CD4-positive, alpha-beta T cell treated with Interleukin-15 for 4 hours (primary cell): ENCODE results near the gene WWOX.

Experiments
- DNase-seq: peaks from one replicate; pipeline ENCODE4 v3.0.0-alpha.2; 2020; ENCODE audit warnings: low spot score

The WWOX gene

DNA sequence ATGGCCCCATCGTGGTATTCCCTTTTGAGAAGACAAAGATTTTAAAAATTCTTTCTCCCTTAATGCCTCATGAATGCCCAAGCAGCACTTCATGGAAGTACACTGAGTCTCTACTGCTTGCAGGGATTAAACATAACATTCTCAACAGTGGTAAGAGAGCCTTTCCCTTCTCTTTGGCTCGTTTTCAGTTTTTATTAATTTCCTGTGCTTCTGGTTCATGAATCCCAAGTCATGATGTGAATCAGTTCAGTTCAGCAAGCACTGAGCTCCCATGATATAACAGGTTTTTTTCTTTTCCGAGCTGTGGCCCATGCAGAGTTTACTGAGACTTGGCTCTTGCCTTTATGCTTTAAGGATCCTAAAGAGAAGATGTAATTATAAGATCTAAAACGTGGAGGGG is 175.3 kb downstream of the WWOX start:
- no peak for DNase-seq

DNA sequence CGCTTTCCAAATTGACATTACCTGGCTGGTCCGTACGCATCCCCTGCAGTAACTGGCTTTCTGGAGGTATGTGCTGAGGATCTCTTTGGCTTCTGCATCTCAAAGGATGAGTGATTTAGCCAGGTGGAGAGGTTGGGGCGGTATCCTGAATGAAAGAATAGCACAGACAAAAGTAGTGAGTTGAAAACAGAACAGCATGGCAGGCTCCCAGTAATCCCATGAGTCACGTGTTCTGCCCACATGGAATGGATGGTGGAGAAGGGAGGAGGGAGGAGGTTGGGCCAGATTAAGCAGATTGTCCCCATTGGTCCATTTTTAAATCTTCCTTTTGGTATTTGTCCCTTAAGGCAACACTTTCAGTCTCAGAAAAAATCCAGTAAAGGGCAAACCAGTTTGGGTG is 176.0 kb downstream of the WWOX start:
- no peak for DNase-seq

DNA sequence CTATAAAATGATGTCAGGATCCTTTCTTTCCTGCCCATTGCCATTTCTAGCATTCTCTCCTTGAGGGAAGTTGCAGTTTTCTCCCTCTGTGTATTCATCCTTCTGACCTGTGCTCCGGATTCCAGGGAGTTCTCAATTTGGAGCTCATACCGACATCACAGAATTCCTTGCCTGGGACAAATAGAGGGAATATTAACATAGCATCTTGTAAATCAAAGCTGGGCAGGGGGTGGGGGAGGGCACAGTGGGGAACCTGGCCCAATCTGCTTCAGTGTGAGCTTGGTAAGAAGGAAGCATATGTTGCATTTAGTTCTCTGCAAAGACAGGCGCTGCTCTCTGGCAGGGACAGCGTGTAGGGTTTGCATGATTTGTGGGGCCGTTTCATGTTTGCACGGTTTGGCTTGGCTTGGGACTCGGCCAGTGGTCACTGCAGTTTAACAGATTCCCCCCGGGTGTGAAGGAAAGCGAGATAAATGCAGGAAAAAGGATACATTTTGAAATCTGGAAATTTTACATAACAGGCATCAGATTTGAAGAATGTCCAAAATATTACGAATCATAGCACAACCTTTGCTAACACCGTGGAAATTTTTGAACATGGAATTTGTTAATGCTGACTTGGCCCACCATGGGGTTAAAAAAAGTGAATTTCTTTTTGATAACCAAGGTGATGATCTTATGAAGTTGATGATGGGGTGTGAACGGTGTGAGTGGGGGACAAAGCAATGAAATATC is 178.0 kb downstream of the WWOX start:
- no peak for DNase-seq

DNA sequence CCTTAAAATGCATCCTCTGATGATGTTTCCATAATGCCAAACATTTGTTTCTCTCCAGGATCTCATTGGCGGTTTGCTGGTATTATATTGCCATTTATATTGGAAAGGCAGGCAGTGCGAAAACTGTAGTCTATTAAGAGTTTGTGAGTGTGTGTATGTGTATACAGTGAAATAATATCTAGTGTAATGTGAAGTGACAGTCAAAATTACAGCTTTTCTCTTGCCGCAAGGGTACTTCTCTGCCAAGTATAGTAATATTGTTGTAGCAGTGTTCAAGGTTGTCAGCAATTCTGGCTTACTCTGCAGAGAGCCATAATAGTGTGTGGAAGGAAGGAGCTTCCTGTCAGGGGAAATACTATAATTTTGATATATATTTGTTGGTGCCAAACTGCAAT is 178.6 kb downstream of the WWOX start:
- no peak for DNase-seq

DNA sequence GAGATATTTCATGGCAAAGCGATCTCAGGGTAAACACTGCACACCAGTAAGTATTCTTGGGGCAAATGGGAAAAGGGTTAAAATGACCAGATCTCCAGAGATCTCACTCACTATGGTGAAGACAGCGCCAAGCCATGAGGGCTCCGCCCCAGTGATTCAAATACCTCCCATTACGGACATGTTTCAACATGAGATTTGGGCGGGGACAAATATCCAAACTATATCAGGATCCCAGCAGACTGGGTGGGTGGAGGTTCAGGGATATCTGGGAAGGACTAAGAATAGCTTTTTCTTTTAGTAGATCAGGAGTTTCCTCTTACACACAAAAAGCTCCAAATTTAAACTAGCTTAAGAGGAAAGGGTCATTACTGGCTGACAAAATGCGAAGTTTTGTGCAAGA is 181.7 kb downstream of the WWOX start:
- no peak for DNase-seq

DNA sequence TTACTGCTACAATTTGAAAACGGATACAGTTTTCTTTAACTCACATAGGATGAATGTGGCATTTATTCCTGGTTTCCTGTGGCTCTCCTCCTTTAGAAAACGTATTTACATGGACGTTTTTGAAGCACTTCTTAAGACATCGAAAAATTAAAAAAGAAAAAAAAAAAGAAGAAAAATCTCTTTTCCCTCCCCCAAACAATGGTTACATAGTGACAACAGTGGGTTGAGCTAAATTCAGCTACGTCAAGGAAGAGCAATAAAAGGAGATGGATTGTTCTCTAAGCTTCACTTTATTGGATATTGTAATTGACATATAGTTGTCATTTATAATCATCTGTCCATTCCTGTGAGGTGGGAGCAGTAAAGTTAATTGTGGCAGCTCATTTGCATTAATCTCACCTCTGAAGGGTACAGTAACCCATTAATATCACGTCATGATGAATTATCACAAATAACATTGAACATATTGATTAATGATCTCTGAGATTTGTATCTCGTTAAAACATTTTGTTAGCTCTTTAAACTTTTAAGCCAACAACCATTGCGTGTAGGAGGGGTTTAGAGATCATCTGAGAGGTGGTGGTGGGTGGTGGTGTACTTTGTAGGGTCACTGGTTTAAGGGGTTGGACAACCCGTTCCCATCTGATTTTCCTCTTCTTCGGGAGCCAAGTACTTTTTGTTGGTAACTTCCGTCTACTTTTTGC is 184.2 kb downstream of the WWOX start:
- no peak for DNase-seq

DNA sequence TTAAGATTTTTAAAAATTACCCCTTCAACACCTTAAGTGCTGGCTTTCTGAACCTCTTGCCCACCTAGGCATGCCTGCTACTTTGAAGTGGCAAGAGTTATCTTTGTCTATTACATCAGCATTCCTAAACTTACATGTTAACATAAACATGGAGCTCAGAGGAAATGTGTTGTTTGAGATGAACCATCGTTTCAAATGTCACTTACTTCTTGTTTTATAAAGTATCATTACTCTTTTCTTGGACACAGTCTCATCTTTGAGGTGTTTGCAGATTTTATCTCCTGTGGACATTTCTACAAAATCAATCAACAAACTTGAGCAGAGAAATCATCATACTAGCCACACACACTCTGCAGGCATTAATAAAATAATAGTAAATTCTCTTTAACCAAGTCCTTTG is 184.9 kb downstream of the WWOX start:
- DNase-seq, result no peak

DNA sequence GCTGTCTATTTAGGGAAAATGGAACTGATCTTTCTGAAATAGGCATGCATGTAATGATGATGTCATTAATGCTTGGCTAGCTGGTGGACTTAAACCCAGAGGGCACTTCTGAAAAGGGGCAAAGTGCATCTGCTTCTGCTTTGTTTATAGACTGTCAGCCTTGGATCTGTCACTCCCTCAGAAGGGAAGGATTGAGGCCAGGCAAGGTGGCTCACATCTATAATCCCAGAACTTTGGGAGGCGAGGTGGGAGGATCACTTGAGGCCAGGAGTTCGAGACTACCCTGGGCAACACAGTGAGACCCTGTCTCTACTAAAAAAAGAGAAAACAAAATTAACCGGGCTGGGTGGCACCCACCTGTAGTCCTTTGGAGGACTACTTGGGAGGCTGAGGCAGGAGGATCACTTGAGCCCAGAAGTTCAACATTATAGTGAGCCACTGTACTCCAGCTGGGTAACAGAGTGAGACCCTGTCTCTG is 185.5 kb downstream of the WWOX start:
- DNase-seq, result no peak

DNA sequence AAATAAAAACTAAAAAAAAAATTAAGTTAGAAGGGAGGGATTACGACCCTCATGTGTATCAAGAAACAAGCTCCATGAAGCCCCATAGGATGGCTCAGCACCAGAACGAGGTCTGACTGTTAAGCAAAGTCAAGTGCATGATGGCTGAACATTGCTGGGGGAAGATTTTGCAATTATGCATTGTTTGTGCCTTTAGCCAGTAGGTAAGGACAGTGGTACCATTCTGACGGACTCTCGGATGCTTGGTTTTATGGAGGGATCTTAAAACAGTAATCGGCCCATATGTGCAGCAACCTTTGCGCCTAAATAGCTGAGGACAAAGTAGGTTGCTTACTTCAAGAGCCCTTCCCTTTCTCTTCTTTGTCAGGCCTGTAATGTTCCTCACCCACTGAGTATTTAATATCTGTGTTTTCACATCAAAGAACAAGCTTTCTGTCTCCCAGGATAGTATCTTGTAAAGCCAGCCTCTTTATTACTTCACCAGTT is 186.0 kb downstream of the WWOX start:
- DNase-seq, result no peak

DNA sequence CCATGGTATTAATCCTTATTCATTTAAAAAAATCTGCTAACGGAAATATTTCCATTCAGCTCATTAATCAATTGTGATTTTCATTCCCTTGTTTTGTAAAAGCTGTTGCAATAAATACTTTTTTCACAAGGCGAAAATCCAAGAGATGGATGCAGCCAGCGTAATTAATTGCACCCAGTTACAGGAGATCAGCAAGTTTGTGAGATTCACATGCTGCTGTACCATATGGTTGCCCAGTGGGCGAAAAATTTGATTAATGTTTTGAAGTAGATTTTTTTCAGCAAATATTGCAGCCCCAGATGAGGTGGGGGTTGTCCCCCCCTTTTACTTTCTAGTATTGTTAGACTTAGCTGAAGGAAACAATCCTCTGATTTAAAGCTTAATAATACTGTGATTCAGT is 186.6 kb downstream of the WWOX start:
- DNase-seq, result no peak

DNA sequence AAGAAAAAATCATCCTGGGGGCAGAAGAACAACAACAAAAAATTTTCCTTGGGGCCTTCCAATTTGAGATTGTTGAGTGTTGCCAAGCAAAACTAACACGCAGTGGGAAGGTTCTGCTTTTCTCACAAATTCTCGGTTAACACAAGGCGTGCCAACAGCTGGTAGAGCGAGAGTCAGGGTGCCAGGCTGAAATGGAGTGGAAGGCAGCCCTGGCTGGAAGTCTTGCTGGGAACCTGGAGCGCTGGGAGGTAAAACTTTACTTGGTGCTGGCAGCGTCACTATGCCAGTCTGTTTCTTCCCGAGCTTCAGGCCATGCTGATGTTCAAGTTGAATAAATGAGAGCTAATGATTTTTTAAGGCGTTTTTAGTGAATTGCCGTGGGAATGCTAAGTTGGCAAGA is 189.4 kb downstream of the WWOX start:
- DNase-seq, result no peak

DNA sequence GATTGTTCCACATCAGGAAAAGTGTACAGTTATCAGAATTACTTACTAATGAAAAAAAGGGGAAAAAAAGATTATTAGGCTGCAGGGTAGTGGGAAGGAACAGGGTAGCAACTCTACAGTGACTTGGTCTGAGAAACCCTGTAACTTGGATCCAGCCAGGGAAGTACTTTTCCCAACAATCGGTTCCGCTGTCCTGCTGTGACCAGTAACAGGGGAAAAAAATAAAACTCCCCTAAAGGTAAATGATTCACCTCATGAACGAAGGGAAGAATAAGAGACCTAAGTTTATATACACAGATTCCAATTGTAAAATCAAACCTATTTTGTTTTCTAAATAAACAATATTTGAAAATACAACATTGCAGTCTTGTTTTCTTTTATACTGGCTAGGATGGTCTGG is 189.9 kb downstream of the WWOX start:
- DNase-seq, result no peak

DNA sequence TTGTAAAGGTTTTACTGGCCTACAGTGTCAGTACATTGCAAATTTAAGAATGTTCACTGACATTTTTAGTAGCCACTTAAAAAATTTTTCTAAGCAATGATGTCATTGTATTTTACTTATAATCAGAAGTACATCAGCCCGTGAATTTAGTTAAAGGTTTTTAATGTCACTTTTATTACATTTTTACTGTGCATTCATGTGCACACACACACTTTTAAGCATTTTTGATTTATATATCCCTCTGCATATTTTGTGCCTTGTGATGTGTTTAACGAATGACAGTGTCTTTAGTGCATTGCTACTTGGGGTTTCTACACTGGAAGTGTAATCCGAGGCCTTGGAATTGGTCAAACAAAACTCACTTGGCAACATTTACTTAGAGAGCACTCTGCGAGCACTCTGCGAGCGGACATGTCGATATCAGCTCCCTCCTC is 190.4 kb downstream of the WWOX start:
- no peak for DNase-seq

DNA sequence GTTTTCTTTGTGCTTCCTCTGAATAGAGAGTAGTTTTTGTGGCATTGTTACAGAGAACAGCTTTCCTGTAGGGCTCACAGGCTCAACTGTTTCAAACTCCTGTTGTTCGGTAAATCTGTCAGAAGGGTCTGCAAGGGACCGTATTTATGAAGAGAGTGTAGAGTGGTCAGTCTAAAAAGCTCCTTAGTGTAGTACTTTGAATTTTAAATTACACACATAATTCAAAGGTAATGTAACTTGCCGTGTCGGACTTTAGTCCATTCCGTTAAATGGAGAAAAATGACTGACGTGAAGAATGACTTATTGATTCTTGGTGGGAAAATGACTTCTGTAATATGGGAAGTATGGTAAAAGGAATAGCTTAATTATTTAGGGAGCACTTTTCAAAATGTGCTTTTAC is 190.9 kb downstream of the WWOX start:
- DNase-seq, result no peak

DNA sequence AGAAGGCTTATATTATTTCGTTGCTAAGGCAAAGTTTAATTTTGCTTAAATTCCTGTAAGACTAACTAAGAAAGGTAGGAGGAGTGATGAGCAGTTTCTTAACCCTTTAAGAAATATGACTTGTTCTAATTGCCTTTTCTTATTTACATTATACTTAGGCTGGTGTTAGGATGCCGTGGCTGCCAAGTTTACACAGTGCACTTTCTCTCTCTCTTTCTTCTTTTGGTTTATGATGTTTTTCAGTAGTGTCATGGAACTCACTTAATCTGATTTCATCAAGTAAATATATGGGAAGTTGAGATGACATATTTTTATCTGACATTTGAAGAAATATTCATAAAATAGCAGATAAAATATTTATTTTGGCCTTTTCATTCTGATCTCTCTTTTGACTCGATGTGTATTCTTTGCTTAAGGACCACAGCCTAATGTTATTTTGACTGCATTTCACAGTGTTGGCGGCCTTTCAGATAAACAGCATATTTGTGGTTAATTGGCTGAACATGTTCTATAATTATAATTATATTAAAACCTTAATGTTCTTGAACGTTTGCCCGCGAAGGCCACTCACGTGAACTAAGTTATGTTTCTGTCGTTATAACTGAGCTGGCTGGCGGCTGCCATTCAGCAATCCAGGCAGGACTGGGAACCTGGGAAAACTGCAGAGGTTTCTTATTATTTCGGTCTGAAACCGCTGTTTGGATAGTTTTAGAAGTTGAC is 191.6 kb downstream of the WWOX start:
- DNase-seq, result no peak

DNA sequence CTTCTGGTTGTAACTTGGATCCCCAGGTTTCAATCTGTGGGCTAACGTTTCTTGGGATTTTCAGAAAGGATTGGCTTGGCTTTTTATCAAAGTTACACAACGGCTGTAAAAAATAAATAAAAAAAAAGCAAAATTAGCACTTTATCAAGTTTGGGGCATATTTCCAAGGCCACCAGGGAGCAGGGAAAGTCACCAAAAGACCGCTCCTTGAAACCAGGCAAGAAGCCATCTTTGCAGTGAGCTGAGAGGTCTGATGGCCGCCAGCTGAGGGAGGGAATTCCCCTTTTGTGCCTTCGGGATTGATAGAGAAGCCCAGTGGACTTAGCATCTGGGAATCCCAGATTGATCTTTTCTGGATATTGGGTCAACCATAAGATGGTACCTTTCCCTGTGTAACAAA is 192.2 kb downstream of the WWOX start:
- DNase-seq, result no peak

DNA sequence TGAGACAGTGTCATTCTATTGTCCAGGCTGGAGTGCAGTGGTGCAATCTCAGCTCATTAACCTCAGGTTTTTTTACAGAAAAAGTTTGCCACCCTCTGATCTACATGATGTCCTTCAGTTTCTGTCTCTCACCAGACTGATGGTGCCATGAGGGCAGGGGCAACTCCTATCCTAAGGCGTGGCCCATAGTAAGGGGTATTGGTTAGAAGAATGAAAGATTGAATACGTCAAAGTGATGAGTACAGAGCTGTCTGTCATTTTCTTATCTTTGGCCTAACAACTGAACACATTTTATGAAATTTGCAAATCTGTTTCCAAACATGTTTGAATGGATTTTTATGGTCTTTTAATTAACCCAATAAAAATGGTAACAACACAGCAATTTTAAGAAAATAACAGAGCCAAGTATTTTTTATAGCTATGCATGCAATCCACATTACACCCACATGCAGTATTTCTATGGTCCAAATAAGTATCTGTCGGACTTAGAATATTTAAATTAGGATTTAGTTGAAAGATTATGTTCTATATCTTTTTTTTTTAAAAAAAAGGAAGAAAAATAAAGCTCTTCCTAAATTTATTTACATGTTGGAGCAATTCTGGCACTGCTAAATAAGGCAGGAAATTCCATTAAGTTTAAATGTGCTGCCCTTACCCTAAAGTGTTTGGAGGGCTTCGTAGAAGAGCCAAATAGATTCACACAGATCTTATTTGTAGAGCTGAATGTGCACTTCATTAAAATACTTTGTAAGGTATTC is 192.8 kb downstream of the WWOX start:
- no peak for DNase-seq

DNA sequence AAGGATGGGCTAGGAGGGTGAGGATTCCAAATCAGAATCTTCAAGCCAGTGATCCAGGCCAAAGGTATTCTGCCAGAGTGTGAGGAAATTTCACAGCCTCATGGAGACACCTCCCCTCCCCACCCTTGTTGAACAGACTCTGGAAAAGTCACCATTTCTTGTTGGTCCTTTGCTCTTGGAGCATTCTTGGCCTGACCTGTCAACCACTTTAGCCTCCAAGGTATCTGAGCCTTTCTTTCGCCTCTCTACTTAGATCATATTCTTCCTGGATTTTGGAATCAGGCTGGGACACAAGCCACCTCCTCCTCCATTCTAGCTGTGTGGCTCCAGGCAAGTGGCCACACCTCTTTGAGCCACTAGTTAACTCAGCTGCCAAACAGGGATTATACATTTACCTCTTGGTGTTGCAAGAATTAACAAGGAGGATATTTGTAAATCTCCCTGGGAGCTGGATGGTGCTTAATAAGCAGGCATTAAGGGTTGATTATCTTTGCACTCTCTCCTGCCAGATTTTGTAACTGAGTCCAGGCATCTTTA is 193.5 kb downstream of the WWOX start:
- no peak for DNase-seq

DNA sequence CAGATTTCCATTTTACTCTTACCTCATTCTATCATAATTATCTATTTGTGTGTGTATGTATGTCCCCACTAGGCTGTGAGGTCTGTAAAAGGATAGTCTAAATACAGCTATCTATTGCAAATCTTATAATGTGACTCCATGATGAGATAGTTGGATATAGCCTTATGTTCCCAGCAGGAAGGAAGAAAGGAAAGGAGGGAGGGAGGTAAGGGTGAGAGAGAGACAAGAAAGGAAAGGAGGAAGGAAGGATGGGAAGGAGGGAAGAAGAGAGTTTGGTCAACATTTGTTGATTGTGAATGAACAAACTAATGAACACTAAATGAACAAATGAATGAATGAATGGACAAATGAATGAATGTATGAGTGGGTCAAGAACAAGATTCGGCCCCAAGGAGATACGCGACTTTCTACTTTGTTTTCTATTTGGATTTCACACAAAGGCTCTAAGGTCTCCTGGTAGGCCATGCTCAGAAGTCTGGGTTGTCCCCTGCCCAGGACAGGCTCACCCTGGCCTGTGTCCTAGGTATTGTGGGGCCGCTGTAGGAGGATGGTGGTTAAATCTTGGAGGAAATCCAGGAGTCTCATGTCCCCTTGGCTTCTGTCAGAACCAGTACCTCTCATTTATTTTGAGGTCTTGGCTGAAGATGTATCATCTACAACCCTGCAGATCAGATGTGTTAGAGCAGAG is 195.2 kb downstream of the WWOX start:
- no peak for DNase-seq

DNA sequence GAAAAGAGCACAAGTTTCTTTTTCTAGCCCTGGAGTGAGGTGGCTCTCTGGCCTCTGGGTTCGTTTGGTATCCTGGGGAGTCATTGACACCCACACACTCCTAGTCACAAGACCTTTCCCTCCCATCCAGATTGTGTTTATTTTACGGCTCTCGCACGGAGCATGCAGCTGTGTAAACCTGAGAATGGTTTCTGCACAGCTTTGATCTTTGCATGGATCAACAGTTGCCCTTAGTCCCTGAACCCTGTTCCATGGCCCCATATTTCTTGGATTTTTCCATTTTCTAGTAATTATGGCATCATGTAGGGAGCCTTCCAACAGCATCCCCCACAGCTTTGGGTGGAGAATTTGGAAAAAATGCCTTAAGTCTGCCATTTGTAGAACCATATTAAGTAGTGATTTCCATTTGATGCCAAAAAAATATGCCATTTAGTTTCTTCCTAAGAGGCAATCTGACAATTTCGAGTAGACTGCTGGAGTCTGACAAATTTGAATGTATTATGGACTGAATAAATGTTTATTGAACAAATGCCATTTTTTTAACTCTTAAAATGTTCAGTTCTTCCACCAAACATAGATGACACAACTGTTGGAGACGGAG is 197.7 kb downstream of the WWOX start:
- DNase-seq, result no peak

DNA sequence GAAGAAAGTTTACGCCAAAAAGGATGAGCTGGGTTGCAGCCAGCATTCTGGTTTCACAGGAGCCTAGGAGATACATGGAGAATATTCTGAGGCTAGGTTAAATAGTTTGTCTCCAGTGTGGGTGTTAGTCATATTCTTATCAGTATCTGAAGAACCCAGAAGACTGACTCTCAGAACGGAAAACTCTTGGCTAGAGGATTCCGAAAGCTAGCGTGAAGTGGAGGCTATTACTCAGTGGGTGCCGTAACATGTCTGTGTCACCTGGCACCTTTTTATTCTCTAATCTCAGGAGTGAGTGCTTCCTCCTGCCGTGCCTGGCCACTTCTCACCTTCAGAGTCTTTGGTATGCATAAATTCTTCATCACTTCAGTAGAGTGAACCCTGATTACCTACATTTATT is 199.5 kb downstream of the WWOX start:
- no peak for DNase-seq
